ENCODE data around the gene DHFR2. TPM values are rescaled to one million over a fixed set of nuclear protein-coding genes. Genes with fewer than 3 reads are reported as not detected.

The DHFR2 gene
- total and polyA plus RNA-seq, 9 of the 15 experiments (the other 6 are each of a cell fraction or from before 2014, with no cell fraction given), result 0.64 to 1.7 (median 1.4) TPM

DNA sequence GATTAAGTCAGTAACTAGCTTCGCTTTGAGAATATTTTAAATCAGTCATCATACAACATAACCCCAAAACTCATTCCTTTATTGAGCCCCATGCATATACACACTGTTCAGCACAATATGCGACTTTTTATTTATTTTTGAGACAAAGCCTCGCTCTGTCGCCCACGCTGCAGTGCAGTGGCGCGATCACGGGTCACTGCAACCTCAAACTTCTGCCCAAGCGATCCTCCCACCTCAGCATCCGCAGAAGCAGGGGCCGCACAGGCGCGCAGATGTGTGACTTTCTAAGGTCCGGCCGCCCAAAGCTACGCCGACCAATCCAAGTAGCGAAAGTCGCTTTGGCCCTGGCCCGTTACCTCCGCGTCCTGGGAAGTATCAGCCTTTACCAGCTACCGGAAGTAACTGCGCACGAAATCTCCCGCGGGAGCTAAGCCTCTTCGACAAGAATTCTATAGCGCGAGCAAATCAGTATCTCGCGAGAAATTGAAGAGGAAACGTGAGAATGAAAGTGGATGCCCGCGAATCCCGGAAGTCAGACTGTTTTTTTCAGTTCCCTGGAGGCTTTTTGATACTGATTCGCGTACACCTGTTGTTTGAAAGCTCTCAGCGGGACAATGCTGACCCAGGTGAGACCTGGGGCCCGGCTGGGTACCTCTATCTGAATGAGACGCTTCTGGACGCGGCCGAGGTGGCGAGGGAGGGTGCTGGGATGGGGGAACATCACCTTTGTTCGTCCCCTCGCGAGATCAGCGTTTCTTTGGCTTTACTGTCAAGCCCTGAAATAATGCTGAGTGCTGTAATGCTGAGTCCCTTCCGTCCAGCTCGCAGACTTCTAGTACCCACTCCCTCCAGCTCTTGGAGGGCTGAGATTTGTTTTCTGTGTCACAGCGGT, at the start of gene DHFR2, which contains the start of gene NSUN3 (continued):
- TF ChIP-seq, protein P1, sequence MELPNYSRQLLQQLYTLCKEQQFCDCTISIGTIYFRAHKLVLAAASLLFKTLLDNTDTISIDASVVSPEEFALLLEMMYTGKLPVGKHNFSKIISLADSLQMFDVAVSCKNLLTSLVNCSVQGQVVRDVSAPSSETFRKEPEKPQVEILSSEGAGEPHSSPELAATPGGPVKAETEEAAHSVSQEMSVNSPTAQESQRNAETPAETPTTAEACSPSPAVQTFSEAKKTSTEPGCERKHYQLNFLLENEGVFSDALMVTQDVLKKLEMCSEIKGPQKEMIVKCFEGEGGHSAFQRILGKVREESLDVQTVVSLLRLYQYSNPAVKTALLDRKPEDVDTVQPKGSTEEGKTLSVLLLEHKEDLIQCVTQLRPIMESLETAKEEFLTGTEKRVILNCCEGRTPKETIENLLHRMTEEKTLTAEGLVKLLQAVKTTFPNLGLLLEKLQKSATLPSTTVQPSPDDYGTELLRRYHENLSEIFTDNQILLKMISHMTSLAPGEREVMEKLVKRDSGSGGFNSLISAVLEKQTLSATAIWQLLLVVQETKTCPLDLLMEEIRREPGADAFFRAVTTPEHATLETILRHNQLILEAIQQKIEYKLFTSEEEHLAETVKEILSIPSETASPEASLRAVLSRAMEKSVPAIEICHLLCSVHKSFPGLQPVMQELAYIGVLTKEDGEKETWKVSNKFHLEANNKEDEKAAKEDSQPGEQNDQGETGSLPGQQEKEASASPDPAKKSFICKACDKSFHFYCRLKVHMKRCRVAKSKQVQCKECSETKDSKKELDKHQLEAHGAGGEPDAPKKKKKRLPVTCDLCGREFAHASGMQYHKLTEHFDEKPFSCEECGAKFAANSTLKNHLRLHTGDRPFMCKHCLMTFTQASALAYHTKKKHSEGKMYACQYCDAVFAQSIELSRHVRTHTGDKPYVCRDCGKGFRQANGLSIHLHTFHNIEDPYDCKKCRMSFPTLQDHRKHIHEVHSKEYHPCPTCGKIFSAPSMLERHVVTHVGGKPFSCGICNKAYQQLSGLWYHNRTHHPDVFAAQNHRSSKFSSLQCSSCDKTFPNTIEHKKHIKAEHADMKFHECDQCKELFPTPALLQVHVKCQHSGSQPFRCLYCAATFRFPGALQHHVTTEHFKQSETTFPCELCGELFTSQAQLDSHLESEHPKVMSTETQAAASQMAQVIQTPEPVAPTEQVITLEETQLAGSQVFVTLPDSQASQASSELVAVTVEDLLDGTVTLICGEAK (IDR thresholded peaks at IDR 0.05), result no peak; the same call in 1 of the 2 replicates
- TF ChIP-seq, protein P1 (CRISPR knock-in tag; IDR thresholded peaks at IDR 0.05), result no peak
- TF ChIP-seq EP400 (IDR thresholded peaks at IDR 0.05) (peak; percentile 77), ZC3H4 (CRISPR knock-in tag; IDR thresholded peaks at IDR 0.05; ENCODE audit: borderline replicate concordance) (no peak), ZBED1 (IDR thresholded peaks at IDR 0.05) (no peak), NFE2 (IDR thresholded peaks at IDR 0.05; ENCODE audit: low read depth) (peak; percentile 31; the same call in 1 of the 2 replicates), CXXC5 (CRISPR knock-in tag; IDR thresholded peaks at IDR 0.05) (peak; percentile 72), YY1 (IDR thresholded peaks at IDR 0.05; ENCODE audit: borderline replicate concordance in 1 of 3, control insufficient read depth in 1 of 3, extremely low read depth in 1 of 3, insufficient read depth in 3 of 3, insufficient read length in 1 of 3, insufficient replicate concordance in 2 of 3, low read depth in 1 of 3, low read length in 2 of 3) (peak in 1 of 3 experiments; percentile 9)
- TF ChIP-seq, protein P2, sequence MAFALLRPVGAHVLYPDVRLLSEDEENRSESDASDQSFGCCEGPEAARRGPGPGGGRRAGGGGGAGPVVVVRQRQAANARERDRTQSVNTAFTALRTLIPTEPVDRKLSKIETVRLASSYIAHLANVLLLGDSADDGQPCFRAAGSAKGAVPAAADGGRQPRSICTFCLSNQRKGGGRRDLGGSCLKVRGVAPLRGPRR (CRISPR knock-in tag; IDR thresholded peaks at IDR 0.05), result no peak
- TF ChIP-seq, protein P3, sequence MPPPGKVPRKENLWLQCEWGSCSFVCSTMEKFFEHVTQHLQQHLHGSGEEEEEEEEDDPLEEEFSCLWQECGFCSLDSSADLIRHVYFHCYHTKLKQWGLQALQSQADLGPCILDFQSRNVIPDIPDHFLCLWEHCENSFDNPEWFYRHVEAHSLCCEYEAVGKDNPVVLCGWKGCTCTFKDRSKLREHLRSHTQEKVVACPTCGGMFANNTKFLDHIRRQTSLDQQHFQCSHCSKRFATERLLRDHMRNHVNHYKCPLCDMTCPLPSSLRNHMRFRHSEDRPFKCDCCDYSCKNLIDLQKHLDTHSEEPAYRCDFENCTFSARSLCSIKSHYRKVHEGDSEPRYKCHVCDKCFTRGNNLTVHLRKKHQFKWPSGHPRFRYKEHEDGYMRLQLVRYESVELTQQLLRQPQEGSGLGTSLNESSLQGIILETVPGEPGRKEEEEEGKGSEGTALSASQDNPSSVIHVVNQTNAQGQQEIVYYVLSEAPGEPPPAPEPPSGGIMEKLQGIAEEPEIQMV (tag; conservative IDR thresholded peaks at IDR 0.05; ENCODE audit: low read depth), result no peak
- TF ChIP-seq, protein P4, sequence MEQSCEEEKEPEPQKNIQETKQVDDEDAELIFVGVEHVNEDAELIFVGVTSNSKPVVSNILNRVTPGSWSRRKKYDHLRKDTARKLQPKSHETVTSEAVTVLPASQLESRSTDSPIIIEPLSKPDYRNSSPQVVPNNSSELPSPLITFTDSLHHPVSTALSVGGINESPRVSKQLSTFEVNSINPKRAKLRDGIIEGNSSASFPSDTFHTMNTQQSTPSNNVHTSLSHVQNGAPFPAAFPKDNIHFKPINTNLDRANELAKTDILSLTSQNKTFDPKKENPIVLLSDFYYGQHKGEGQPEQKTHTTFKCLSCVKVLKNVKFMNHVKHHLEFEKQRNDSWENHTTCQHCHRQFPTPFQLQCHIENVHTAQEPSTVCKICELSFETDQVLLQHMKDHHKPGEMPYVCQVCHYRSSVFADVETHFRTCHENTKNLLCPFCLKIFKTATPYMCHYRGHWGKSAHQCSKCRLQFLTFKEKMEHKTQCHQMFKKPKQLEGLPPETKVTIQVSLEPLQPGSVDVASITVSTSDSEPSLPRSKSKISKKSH (CRISPR knock-in tag; IDR thresholded peaks at IDR 0.05), result no peak
- TF ChIP-seq, protein P5, sequence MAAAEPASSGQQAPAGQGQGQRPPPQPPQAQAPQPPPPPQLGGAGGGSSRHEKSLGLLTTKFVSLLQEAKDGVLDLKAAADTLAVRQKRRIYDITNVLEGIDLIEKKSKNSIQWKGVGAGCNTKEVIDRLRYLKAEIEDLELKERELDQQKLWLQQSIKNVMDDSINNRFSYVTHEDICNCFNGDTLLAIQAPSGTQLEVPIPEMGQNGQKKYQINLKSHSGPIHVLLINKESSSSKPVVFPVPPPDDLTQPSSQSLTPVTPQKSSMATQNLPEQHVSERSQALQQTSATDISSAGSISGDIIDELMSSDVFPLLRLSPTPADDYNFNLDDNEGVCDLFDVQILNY (CRISPR knock-in tag; IDR thresholded peaks at IDR 0.05), result no peak

Data from K562 (cell line).